ENCODE results near the gene CHCHD10. TPM values are rescaled to one million over a fixed set of nuclear protein-coding genes. Genes with fewer than 3 reads are reported as not detected.

Gene CHCHD10
- total and polyA plus RNA-seq, 2 of the 8 experiments (the other 6 are each of a cell fraction or from before 2014, with no cell fraction given): 58.3 to 94.5 TPM

DNA sequence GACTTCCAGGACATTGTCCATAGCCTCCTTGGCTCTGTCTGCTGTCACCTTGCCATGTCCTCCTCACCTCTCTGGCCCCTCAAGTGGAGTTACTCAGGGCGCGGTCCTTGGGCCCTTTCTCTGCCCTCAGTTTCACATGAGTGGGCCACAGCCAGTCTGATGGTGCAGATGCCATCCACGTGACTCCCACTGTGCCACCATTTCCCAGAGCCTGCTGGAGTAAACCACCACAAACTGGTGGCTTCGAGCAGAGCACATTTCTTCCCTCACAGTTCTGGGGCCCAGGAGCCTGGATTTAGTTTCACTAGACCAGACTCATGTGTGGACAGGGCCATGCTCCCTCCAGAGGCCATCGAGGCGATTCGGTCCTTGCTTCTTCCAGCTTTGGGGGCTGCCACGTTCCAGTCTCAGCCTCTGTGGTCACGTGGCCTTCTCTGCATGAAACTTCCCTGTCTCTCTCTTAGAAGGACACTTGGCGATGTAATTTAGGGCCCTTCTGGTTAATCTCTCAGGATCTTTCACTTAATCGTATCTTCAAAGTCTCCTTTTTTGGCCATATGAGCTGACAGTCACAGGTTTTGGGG, 33.6 kb upstream of the CHCHD10 start (continued):
- TF ChIP-seq POU5F1 (IDR thresholded peaks at IDR 0.05; ENCODE audit: low read depth, low read length) (no peak), EGR1 (IDR thresholded peaks at IDR 0.05; ENCODE audit: borderline replicate concordance, low read depth, low read length) (no peak), POLR2A (IDR thresholded peaks at IDR 0.05; ENCODE audit: control extremely low read depth in 1 of 2, low read depth in 2 of 2, low read length in 2 of 2) (no peak)
